B cell (primary cell): Measurements from ENCODE around the gene CATSPER3.
A peak's percentile ranks its signal among the peaks of the same experiment; 100 is the strongest.

Source experiments
- EZH2 ChIP-seq: IDR thresholded peaks from 2 replicates; pipeline ENCODE4 v1.6.1; 2012; ENCODE audit warnings: borderline replicate concordance, low read depth, mild to moderate bottlenecking, moderate library complexity, low read length; ENCODE audit not compliant: insufficient read depth, poor library complexity, severe bottlenecking
- TF ChIP-seq, protein P1 (sequence below): fragments of 200-600 bp; IDR thresholded peaks from one replicate; pipeline ENCODE4 v1.8.0; 2022; ENCODE audit warnings: antibody characterized with exemption, mild to moderate bottlenecking

DNA sequence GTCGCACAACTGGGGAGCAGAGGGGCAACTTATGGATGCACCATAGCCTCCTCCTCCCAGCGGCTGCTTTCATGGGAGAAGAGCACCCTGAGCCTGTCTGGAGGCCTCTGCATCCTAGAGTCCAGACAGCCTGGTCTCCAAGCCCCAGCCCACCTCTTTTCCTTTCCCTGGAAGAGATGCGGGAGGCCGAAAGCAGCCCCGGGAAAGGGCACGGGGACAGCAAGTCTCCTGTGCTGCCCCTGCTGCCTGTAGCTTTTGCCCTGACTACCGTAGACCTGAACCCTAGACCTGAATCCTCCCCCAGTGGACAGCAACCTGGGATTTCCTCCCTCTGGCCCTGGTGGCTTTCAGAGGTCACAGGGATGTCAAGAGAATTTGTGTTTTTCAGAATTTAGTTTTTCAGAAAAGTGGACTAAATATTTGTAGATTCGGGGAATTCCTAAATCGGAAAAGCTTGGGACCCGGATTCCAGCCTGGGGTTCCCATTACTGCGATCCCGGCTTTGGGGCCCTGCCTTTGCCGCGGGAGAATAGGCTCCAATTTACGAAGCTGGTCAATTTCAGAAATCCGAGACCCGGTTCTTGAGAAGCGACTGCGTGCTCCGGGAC is 70.6 kb downstream of the CATSPER3 start:
- TF ChIP-seq, protein P1, sequence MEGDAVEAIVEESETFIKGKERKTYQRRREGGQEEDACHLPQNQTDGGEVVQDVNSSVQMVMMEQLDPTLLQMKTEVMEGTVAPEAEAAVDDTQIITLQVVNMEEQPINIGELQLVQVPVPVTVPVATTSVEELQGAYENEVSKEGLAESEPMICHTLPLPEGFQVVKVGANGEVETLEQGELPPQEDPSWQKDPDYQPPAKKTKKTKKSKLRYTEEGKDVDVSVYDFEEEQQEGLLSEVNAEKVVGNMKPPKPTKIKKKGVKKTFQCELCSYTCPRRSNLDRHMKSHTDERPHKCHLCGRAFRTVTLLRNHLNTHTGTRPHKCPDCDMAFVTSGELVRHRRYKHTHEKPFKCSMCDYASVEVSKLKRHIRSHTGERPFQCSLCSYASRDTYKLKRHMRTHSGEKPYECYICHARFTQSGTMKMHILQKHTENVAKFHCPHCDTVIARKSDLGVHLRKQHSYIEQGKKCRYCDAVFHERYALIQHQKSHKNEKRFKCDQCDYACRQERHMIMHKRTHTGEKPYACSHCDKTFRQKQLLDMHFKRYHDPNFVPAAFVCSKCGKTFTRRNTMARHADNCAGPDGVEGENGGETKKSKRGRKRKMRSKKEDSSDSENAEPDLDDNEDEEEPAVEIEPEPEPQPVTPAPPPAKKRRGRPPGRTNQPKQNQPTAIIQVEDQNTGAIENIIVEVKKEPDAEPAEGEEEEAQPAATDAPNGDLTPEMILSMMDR: no peak
- peak; percentile 94 for TF ChIP-seq EZH2
